ENCODE results near the gene S1PR5. TPM values are rescaled to one million over a fixed set of nuclear protein-coding genes. Genes with fewer than 3 reads are reported as not detected.

The S1PR5 gene
- total and polyA plus RNA-seq, 2 of the 8 experiments (the other 6 are each of a cell fraction or from before 2014, with no cell fraction given) = 2.4 to 8.6 TPM

GRCh38 chr19:10554760-10555609, 37.7 kb upstream of the S1PR5 start (continued):
- TF ChIP-seq RAD21 (IDR thresholded peaks at IDR 0.05 in 1 of 2, conservative IDR thresholded peaks at IDR 0.05 in 1 of 2; ENCODE audit: low read depth in 2 of 2, low read length in 2 of 2) = 0 out of 4 replicates have a peak, but pooled peaks of 1 of the 2 experiments have one; percentile 7
- no peak for TF ChIP-seq RBBP5 (IDR thresholded peaks at IDR 0.05; ENCODE audit: borderline replicate concordance, low read depth, low read length)

Data from H1 (cell line).